Coronary artery (tissue), 2 donors: Measurements from ENCODE around the gene FOXO6.

Experiments
- DNase-seq: peaks from one replicate; pipeline ENCODE4 v3.0.0-alpha.2; 2017; ENCODE audit warnings: low spot score
- H3K27ac ChIP-seq, 2 donors: fragments of 200-600 bp; sonication (generic); one replicate each; pipeline ENCODE4 v1.5.1; 2016 to 2019
- H3K4me3 ChIP-seq: fragments of 200-600 bp; sonication (generic); 2 replicates; pipeline ENCODE4 v1.5.1; 2016; ENCODE audit warnings: mild to moderate bottlenecking, moderate library complexity
- TF ChIP-seq, protein P1 (sequence below): fragments of 200-600 bp; sonication (generic); IDR thresholded peaks from one replicate; pipeline ENCODE4 v1.5.1; 2019; ENCODE audit warnings: antibody characterized with exemption

Gene FOXO6

DNA sequence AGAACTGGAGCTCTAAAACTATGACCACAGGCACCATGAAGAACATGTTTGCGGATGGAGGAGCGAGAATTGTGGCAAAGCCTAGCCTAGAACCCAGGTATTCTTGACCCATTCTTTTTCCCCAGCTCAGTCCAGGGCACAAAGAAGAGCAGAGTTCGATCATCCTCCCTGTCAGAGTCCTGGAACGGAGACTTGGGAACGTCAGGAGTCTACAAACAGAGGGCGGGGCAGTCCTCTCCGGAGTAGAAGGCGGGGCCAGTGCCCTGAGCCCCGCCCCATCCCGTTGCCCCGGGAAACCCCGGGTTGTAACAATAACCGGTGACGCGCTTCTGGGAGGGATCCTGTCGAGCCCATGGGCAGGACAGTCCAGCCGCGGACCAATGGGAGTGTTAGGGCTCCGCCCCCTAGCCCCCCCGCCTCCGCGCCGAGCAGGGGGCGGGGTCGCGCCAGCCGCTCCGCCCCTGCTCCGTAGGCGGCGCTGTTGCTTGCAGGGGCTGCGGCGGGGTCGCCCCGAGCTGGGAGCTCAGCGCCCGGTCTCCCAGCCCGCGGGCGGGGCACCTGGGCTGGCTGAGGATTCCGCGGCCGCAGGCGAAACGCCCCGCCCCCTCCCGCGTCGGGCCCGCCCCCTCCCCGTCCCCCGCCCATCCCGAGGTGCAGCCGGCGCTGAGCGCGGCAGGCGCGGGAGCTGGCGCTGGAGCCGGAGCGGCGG lies at the start of gene FOXO6:
TSS of gene FOXO6 (plus strand) at position 649 of the 709 bp plus-strand sequence.
- Histone ChIP-seq H3K4me3 (peak within 1 kb of the TSS; percentile 86), H3K27ac (peak within 1 kb of the TSS in 1 of 2 donors; percentile 66)
- TF ChIP-seq, protein P1, sequence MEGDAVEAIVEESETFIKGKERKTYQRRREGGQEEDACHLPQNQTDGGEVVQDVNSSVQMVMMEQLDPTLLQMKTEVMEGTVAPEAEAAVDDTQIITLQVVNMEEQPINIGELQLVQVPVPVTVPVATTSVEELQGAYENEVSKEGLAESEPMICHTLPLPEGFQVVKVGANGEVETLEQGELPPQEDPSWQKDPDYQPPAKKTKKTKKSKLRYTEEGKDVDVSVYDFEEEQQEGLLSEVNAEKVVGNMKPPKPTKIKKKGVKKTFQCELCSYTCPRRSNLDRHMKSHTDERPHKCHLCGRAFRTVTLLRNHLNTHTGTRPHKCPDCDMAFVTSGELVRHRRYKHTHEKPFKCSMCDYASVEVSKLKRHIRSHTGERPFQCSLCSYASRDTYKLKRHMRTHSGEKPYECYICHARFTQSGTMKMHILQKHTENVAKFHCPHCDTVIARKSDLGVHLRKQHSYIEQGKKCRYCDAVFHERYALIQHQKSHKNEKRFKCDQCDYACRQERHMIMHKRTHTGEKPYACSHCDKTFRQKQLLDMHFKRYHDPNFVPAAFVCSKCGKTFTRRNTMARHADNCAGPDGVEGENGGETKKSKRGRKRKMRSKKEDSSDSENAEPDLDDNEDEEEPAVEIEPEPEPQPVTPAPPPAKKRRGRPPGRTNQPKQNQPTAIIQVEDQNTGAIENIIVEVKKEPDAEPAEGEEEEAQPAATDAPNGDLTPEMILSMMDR: no peak
- DNase-seq: peak; percentile 99

DNA sequence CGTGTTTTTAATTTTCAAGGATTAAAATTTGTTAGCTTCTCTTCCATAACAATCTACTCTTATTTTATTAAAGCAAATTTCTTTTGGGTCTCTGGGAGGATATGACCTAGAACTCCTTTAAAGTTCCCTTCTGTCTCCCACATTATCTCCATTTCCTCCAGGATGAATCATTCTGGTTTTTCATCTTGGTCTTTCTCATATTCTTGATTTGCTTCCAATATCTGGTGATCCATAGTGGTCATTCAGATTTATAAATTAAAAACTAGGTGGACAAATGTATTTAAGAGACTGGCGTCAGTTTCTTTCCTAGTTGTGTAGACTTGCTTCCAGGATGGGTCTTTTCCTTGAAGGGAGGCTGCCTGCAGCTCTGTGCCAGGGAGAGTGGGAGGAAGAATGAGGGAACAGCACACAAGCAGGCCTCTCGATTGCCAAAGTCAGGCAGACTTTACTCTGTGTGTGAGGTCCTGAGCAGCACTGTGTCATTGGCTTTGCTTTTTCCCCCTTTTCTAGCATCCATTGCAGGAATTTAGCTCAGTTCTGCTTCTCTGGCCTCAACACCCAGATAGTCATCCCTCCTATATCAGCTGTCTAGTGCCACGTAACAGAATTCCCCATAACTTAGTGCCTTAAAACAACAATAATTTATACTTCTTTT lies 48.1 kb upstream of the FOXO6 start:
- H3K27ac ChIP-seq: peak overlapping the region in 1 of 2 donors; percentile 20
- TF ChIP-seq, protein P1: no peak
- no peak for DNase-seq
- no peak overlapping the region for H3K4me3 ChIP-seq

DNA sequence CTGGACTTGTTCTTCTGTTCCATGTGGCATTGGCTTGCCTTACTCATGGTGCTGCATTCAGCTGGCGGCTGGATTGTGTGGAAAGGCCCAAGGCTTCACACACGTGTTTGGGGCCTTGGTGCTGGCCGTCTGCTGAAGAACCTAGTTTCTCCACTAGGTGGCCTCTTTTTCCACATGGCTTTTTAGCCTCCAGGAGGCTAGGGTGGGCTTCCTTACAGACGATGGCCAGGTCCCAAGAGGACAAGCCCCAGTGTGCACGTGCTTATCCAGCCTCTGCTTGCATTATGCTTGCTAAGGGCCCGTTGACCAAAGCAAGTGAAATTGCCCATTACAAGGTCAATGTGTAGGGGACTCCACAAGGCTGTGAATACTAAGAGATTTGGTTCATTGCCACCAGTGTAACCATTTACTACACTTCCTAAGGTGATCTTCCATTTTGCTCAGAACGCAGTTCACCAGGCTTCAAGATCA lies 47.5 kb upstream of the FOXO6 start:
- no peak overlapping the region for H3K4me3 ChIP-seq
- TF ChIP-seq, protein P1: no peak
- no peak for DNase-seq
- peak overlapping the region in 1 of 2 donors; percentile 20 for H3K27ac ChIP-seq

DNA sequence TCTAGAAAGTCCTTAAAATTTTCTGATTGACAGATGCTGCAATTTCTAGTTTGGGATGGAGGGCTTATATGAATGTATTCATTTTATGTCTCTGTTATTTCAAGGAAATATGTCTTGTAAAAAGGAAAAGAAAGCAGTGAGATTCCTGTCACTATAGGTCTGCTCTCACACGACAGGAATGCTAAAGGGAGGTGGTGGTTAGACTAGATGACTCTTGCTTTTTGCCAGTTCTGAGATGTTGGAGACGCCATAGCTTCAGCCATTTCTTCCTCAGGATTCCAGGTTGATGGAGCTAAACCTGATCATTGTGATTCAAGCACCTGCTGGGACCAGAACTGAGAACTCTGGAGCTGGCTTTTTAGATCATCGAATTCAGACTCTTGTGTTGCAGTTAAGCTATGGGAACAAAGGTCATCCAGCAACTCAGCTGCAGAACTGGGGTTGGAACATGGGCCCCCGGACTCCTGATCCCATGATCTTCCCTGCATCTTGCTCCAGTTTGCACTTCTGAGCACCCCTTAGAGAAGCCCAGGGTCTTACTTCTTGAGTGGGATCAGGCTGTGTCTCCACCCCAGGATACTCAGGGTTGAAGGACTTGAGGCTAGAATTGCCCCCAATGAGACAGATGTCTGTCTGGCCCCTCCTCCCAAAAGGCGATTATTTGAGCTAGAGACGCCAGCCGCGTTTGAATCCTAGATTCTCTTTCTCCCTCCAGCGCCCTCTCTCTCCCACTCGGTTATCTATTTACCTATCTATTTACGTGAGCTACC lies 46.7 kb upstream of the FOXO6 start:
- no peak for DNase-seq
- no peak overlapping the region for H3K27ac ChIP-seq
- no peak overlapping the region for H3K4me3 ChIP-seq
- TF ChIP-seq, protein P1: no peak

DNA sequence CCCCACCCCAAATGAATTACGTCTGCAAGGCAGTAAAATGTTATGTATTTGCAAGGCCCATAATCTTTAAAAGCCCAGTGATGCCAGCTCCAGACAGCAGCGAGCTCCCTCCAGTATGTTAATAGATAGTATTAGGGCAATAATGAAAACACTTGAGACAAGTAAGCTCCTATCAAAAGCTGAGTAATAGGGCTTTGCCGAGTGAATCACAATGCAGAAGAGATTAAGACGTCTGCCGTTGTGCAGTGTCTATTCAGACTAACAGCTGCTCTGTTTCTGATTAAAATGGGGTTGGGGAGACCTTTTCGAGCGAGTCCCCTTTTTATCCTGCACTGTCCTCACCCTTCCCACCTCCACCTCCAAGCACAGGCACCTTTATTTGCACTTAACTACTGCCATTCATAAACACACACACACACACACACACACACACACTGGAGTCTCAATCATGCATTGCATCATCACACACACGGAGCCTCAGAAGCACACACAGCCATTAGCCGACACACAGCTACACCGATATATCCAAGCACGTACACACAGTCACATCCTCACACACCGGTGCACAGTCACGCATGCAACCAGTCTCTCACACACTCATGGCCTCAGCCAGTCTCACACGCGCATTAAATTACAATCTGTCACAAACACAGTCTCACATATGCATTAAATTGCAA lies 46.0 kb upstream of the FOXO6 start:
- Histone ChIP-seq H3K27ac (no peak overlapping the region), H3K4me3 (no peak overlapping the region)
- TF ChIP-seq, protein P1: no peak
- DNase-seq: no peak

DNA sequence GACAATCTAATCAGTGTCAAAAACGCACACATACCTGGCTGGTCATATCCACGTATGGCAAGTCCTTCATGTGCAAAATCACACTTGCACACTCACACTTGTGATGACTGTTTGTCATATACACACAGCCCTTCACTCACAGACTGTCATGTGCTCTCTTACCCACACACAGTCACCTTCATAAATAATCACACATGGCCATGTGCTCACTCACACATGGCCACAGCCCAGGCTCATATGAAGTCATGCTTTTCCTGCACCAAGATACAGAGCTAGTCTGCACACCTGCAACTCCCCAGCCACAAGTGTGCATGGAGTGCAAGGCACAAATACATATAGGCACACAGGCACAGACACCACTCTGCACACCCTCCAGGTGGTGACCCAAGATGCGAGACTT lies 45.4 kb upstream of the FOXO6 start:
- H3K4me3 ChIP-seq: no peak overlapping the region
- H3K27ac ChIP-seq: no peak overlapping the region
- DNase-seq: no peak
- TF ChIP-seq, protein P1: no peak
